SK-N-SH (cell line): ENCODE results near the gene CCND3. TPM values are rescaled to one million over a fixed set of nuclear protein-coding genes. Genes with fewer than 3 reads are reported as not detected.

ENCODE experiments used
- CTCF ChIA-PET: fragments of 300-600, 350-600 bp; formaldehyde crosslinking; extraction: SDS; loops from one replicate; lab custom pipeline; 2021; lab: Yijun Ruan, JAX
- POLR2A ChIA-PET: fragments of 350-600 bp; sonication (Branson Sonifier 250); formaldehyde crosslinking; extraction: SDS; loops from one replicate; lab custom pipeline; 2020; ENCODE audit warnings: antibody characterized with exemption, inconsistent platforms; lab: Yijun Ruan, JAX
- DNase-seq: peaks from one replicate; pipeline ENCODE4 v3.0.0; 2012
- H2AFZ ChIP-seq: fragments of 200-600 bp; sonication (generic); 2 replicates; pipeline ENCODE4 v1.8.1; 2016; ENCODE audit warnings: antibody characterized with exemption, mild to moderate bottlenecking, low read depth
- H3F3A ChIP-seq: fragments of 200-600 bp; sonication (generic); replicated peaks from 2 replicates; pipeline ENCODE3; 2016; ENCODE audit warnings: antibody characterized with exemption, mild to moderate bottlenecking; ENCODE audit not compliant: insufficient read depth
- H3K27ac ChIP-seq, 2 experiments: fragments of 200-500 bp in 1 of 2; fragments of 200-600 bp in 1 of 2; sonication (Bioruptor generic) in 1 of 2; sonication (generic), shearing (Covaris generic) in 1 of 2; 2 replicates each; pipeline versions ENCODE4 v1.5.1 to v1.6.1; 2014 to 2016; ENCODE audit warnings: low read depth in 2 of 2, inconsistent platforms in 1 of 2, low read length in 1 of 2, mild to moderate bottlenecking in 1 of 2, mixed read lengths in 1 of 2
- H3K27me3 ChIP-seq: fragments of 200-600 bp; sonication (generic), shearing (Covaris generic); 2 replicates; pipeline ENCODE4 v1.6.1; 2016; ENCODE audit warnings: mixed run types; ENCODE audit not compliant: insufficient read depth
- H3K36me3 ChIP-seq, 2 experiments: fragments of 200-500 bp in 1 of 2; fragments of 200-600 bp in 1 of 2; sonication (Bioruptor generic) in 1 of 2; sonication (generic) in 1 of 2; replicated peaks in 1 of 2; 2 replicates each; pipeline versions ENCODE3 to v1.5.1; 2014 to 2016; ENCODE audit warnings: low read length in 1 of 2, mild to moderate bottlenecking in 1 of 2; ENCODE audit not compliant: insufficient read depth in 2 of 2, control insufficient read depth in 1 of 2
- H3K4me1 ChIP-seq, 2 experiments: fragments of 200-500 bp in 1 of 2; fragments of 200-600 bp in 1 of 2; sonication (Bioruptor generic) in 1 of 2; sonication (generic), shearing (Covaris generic) in 1 of 2; 2 replicates each; pipeline versions ENCODE4 v1.5.1 to v1.6.1; 2014 to 2016; ENCODE audit warnings: low read depth in 1 of 2, low read length in 1 of 2, mixed run types in 1 of 2; ENCODE audit not compliant: insufficient read depth in 2 of 2, control insufficient read depth in 1 of 2
- H3K4me2 ChIP-seq: fragments of 200-600 bp; sonication (generic), shearing (Covaris generic); 2 replicates; pipeline ENCODE4 v1.6.1; 2017; ENCODE audit warnings: mixed run types
- H3K4me3 ChIP-seq, 2 experiments: fragments of 200-500 bp in 1 of 2; fragments of 200-600 bp in 1 of 2; sonication (Bioruptor generic) in 1 of 2; sonication (generic), shearing (Covaris generic) in 1 of 2; 2 replicates each; pipeline versions ENCODE4 v1.5.1 to v1.8.1; 2014 to 2016; ENCODE audit warnings: low read depth in 2 of 2, inconsistent platforms in 1 of 2, low read length in 1 of 2, mild to moderate bottlenecking in 1 of 2, mixed read lengths in 1 of 2, moderate library complexity in 1 of 2
- H3K79me2 ChIP-seq: fragments of 200-600 bp; sonication (generic); 2 replicates; pipeline ENCODE4 v1.8.1; 2017; ENCODE audit warnings: mild to moderate bottlenecking; ENCODE audit not compliant: insufficient read depth
- H3K9ac ChIP-seq: fragments of 200-600 bp; sonication (generic); 2 replicates; pipeline ENCODE4 v1.6.1; 2017; ENCODE audit warnings: mixed run types
- H3K9me2 ChIP-seq: fragments of 200-600 bp; sonication (generic); 2 replicates; pipeline ENCODE4 v1.6.1; 2017; ENCODE audit warnings: mixed run types
- H3K9me3 ChIP-seq: fragments of 200-600 bp; sonication (generic); 2 replicates; pipeline ENCODE4 v1.6.1; 2017; ENCODE audit warnings: mixed run types, mild to moderate bottlenecking, moderate library complexity
- H4K20me1 ChIP-seq: fragments of 200-600 bp; sonication (generic); 2 replicates; pipeline ENCODE4 v1.6.1; 2017; ENCODE audit warnings: mild to moderate bottlenecking, mixed run types; ENCODE audit not compliant: insufficient read depth
- CHD2 ChIP-seq: fragments of 150-350 bp; IDR thresholded peaks from 2 replicates; pipeline ENCODE4 v1.6.1; 2018; ENCODE audit warnings: low read length; ENCODE audit not compliant: partially characterized antibody
- CTCF ChIP-seq: fragments of 200-600 bp; sonication (generic); IDR thresholded peaks from 2 replicates; pipeline ENCODE4 v1.6.1; 2017; ENCODE audit warnings: antibody characterized with exemption, mild to moderate bottlenecking, moderate library complexity
- ELF1 ChIP-seq: IDR thresholded peaks from 2 replicates; pipeline ENCODE4 v1.4.0; 2012
- EZH2phosphoT487 ChIP-seq: fragments of 200-600 bp; sonication (generic); IDR thresholded peaks from 2 replicates; pipeline ENCODE4 v1.6.1; 2017; ENCODE audit warnings: low read depth, mixed run types, mild to moderate bottlenecking, antibody characterized with exemption, moderate library complexity, borderline replicate concordance
- FOSL2 ChIP-seq: IDR thresholded peaks from 2 replicates; pipeline ENCODE4 v1.4.0; 2012; ENCODE audit warnings: low read depth, mild to moderate bottlenecking, moderate library complexity, borderline replicate concordance
- FOXJ3 ChIP-seq: sonication (generic); formaldehyde crosslinking; IDR thresholded peaks from 2 replicates; pipeline ENCODE4 v1.5.1; 2020; ENCODE audit warnings: mild to moderate bottlenecking, missing genetic modification reagents
- FOXM1 ChIP-seq: IDR thresholded peaks from 2 replicates; pipeline ENCODE4 v1.4.0; 2012; ENCODE audit warnings: low read depth, mild to moderate bottlenecking
- GATA2 ChIP-seq: sonication (generic); formaldehyde crosslinking; IDR thresholded peaks from 2 replicates; pipeline ENCODE4 v1.5.0; 2020; ENCODE audit warnings: mild to moderate bottlenecking, missing genetic modification reagents
- IRF3 ChIP-seq: fragments of 150-350 bp; IDR thresholded peaks from 2 replicates; pipeline ENCODE4 v1.6.1; 2016; ENCODE audit warnings: mild to moderate bottlenecking, low read depth, low read length
- JUND ChIP-seq: IDR thresholded peaks from 2 replicates; pipeline ENCODE4 v1.4.0; 2012
- MAX ChIP-seq: IDR thresholded peaks from 2 replicates; pipeline ENCODE4 v1.4.0; 2012; ENCODE audit warnings: low read depth
- MEF2A ChIP-seq: IDR thresholded peaks from 2 replicates; pipeline ENCODE4 v1.4.0; 2012; ENCODE audit warnings: low read depth, borderline replicate concordance
- NRF1 ChIP-seq: IDR thresholded peaks from 2 replicates; pipeline ENCODE4 v1.6.1; 2012; ENCODE audit warnings: low read depth, mild to moderate bottlenecking, low read length
- POLR2AphosphoS5 ChIP-seq: IDR thresholded peaks from 2 replicates; pipeline ENCODE4 v1.6.1; 2012; ENCODE audit warnings: low read depth, low read length
- RAD21 ChIP-seq: IDR thresholded peaks from 2 replicates; pipeline ENCODE4 v1.6.1; 2012; ENCODE audit warnings: mild to moderate bottlenecking, low read length
- RCOR1 ChIP-seq: fragments of 150-350 bp; IDR thresholded peaks from 2 replicates; pipeline ENCODE4 v1.6.1; 2017; ENCODE audit warnings: antibody characterized with exemption, low read length
- RFX5 ChIP-seq: IDR thresholded peaks from 2 replicates; pipeline ENCODE4 v1.6.1; 2012; ENCODE audit warnings: mild to moderate bottlenecking, improper control_type of control experiment, low read length
- SIN3A ChIP-seq: IDR thresholded peaks from 2 replicates; pipeline ENCODE4 v1.6.1; 2012; ENCODE audit warnings: low read depth, mild to moderate bottlenecking, low read length, moderate library complexity, borderline replicate concordance
- TAF1 ChIP-seq: IDR thresholded peaks from 2 replicates; pipeline ENCODE4 v1.6.1; 2012; ENCODE audit warnings: low read depth, mild to moderate bottlenecking, low read length, moderate library complexity, borderline replicate concordance
- TCF12 ChIP-seq: IDR thresholded peaks from 2 replicates; pipeline ENCODE4 v1.4.0; 2012
- TEAD4 ChIP-seq: IDR thresholded peaks from 2 replicates; pipeline ENCODE4 v1.4.0; 2012; ENCODE audit warnings: mild to moderate bottlenecking, borderline replicate concordance; ENCODE audit not compliant: insufficient read depth
- USF1 ChIP-seq: IDR thresholded peaks from 2 replicates; pipeline ENCODE4 v1.4.0; 2012; ENCODE audit warnings: low read depth, borderline replicate concordance
- USF2 ChIP-seq: fragments of 150-350 bp; IDR thresholded peaks from 2 replicates; pipeline ENCODE4 v1.6.1; 2017; ENCODE audit warnings: antibody characterized with exemption, low read length, low read depth, borderline replicate concordance
- YY1 ChIP-seq: IDR thresholded peaks from 2 replicates; pipeline ENCODE4 v1.4.0; 2012; ENCODE audit warnings: low read depth, mild to moderate bottlenecking
- ZBTB33 ChIP-seq: IDR thresholded peaks from 2 replicates; pipeline ENCODE4 v1.4.0; 2012; ENCODE audit warnings: low read depth, borderline replicate concordance
- WGBS: methylation state at CpG from one replicate; pipeline ENCODE4 v1.1.6; 2017; ENCODE audit warnings: low lambda C conversion rate; 5-methylcytosine and 5-hydroxymethylcytosine counted together
- polyA plus RNA-seq, 3 experiments: library from polyadenylated mRNA; depleted of rRNA; stranded (reverse); fragments of >200 nt; gene quantifications; 2 replicates each; pipeline ENCODE4 v1.2.3, GENCODE V29; 2012

Gene CCND3
- polyA plus RNA-seq, 1 of the 3 experiments (the other 2 are of a cell fraction) = 26.6 TPM

GRCh38 chr6:41895300-41896233, 46.0 kb downstream of the CCND3 start, which contains the start of gene USP49:
USP49 (minus strand) TSS chr6:41895375; CDS start chr6:41806983, 88,392 bp downstream.
- peaks cover 3% of the 10 kb centered on the region; the same call in 1 of the 2 replicates for H3K79me2 ChIP-seq
- peak within 1 kb of the TSS; percentile 77 for H3K9ac ChIP-seq
- peak; percentile 97 for DNase-seq
- peaks cover 8% of the 10 kb centered on the region for H3F3A ChIP-seq
- peak within 1 kb of the TSS; percentile 79 to 82 for H3K27ac ChIP-seq
- POLR2A ChIA-PET = interaction anchor here (0.7 kb wide), 1 partner anchor 25 kb away, joined by 3 read pairs; the partner anchor contains the start of genes BYSL and MED20
- H3K27me3 ChIP-seq = no peaks in the 10 kb centered on the region
- no peaks in the 10 kb centered on the region for H4K20me1 ChIP-seq
- WGBS = 1% methylated on average over 35 of the region's 55 CpGs
- H3K9me2 ChIP-seq = no peaks in the 10 kb centered on the region
- H3K4me3 ChIP-seq = peak within 1 kb of the TSS; percentile 83 to 94
- H3K9me3 ChIP-seq = no peaks in the 10 kb centered on the region
- peak within 1 kb of the TSS; percentile 90 for H2AFZ ChIP-seq
- peaks cover 5 to 12% of the 10 kb centered on the region in 2 experiments; a peak in 2 of 4 replicates for H3K4me1 ChIP-seq
- H3K4me2 ChIP-seq = peak within 1 kb of the TSS; percentile 88
- CTCF ChIA-PET = interaction anchor here (0.6 to 1.9 kb wide), 5 partner anchors 12 to 177 kb away, joined by 3 to 13 read pairs (median 5); partner anchors contain the start of genes BYSL, MED20 and TOMM6
- H3K36me3 ChIP-seq = peaks cover 0 to 2% of the 10 kb centered on the region in 2 experiments
- TF ChIP-seq YY1 (no peak), FOXM1 (no peak), RAD21 (no peak), ELF1 (no peak), TCF12 (no peak; the same call in 1 of the 2 replicates), GATA2 (CRISPR knock-in tag) (no peak), FOSL2 (no peak), MAX (peak; percentile 92), CTCF (no peak), RCOR1 (no peak; the same call in 1 of the 2 replicates), USF2 (0 out of 2 replicates have a peak, but pooled peaks have one; percentile 18), POLR2AphosphoS5 (peak; percentile 40; the same call in 1 of the 2 replicates), RFX5 (0 out of 2 replicates have a peak, but pooled peaks have one; percentile 21), EZH2phosphoT487 (no peak), JUND (no peak), TEAD4 (no peak), USF1 (peak; percentile 63; the same call in 1 of the 2 replicates), TAF1 (peak; percentile 34; the same call in 1 of the 2 replicates), SIN3A (peak; percentile 58; the same call in 1 of the 2 replicates), IRF3 (no peak), NRF1 (no peak), MEF2A (no peak), FOXJ3 (CRISPR knock-in tag) (no peak), ZBTB33 (no peak), CHD2 (peak; percentile 29)
